Peyer's patch (tissue), 4 donors: Measurements from ENCODE around the gene TMEM126B.

ENCODE experiments used
- POLR2A ChIP-seq, 2 donors: fragments of 450-650 bp; IDR thresholded peaks; one replicate each; pipeline ENCODE4 v1.5.1; 2017; ENCODE audit warnings: antibody characterized with exemption in 2 of 2, mild to moderate bottlenecking in 2 of 2, moderate library complexity in 2 of 2
- TF ChIP-seq, protein P1 (sequence below), 6 experiments: fragments of 450-650 bp in 4 of 6; fragments of 200-600 bp in 2 of 6; sonication (generic) in 1 of 6; IDR thresholded peaks; one replicate each; pipeline ENCODE4 v1.5.1; 2017 to 2019; ENCODE audit warnings: antibody characterized with exemption in 6 of 6, mild to moderate bottlenecking in 3 of 6, moderate library complexity in 1 of 6

GRCh38 chr11:85658180-85658579, 29.8 kb downstream of the TMEM126B start:
- TF ChIP-seq, protein P1, sequence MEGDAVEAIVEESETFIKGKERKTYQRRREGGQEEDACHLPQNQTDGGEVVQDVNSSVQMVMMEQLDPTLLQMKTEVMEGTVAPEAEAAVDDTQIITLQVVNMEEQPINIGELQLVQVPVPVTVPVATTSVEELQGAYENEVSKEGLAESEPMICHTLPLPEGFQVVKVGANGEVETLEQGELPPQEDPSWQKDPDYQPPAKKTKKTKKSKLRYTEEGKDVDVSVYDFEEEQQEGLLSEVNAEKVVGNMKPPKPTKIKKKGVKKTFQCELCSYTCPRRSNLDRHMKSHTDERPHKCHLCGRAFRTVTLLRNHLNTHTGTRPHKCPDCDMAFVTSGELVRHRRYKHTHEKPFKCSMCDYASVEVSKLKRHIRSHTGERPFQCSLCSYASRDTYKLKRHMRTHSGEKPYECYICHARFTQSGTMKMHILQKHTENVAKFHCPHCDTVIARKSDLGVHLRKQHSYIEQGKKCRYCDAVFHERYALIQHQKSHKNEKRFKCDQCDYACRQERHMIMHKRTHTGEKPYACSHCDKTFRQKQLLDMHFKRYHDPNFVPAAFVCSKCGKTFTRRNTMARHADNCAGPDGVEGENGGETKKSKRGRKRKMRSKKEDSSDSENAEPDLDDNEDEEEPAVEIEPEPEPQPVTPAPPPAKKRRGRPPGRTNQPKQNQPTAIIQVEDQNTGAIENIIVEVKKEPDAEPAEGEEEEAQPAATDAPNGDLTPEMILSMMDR (IDR thresholded peaks at IDR 0.05) = no peak
- TF ChIP-seq POLR2A (IDR thresholded peaks at IDR 0.05) = no peak
